NOMO-1 treated with DMSO at 0.1 percent for 48 hours (cell line): ENCODE measurements around the gene ARF4.
"Not testable (repeated sequence)": the region's sequence is repeated elsewhere in the genome, so short reads cannot be mapped to it uniquely, and the experiment has no call there.

ENCODE experiments used
- DNase-seq: peaks from one replicate; lab custom pipeline; 2025; ENCODE audit not compliant: unreplicated experiment; lab: John Stamatoyannopoulos, UW

The ARF4 gene

DNA sequence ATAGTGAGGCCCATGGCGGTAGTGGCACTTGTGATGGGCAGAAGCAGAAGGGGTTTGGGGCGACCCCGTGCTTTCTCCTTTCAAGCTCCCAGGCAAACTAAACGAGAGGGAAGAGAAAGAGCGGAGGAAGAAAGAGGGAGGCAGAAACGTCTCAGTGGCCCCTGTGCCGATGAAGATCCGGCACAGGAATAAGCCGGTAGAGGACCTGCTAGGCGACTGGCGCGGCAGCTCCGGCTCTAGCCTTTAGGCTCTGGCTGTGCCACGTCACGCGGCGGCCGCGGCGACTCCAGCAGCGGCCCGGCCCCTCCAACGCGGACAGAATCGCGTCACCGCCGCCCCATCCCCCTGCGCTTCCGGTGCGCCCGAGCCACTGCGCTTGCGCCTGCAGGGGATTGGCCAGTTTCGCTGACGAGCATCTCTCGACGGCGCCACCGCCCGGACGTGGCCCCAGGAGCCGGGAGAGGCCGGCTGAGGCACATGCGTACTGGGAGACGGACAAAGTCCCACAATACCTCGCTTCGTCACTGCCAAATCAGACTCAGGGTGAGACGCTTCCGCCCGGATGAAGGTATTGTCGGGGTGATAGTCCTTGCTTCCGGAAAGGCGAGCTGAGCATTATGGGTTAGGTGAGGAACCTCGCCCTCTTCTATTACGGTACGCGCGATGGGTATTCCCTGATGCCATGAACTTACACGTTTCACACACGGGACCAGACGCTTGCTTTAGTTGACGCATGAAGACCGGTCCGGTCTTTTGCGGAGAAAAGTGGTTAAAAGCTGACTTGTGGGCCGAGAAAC lies at the start of gene ARF4:
Gene ARF4 (minus strand): TSS at position 218 of the 797 bp plus-strand sequence. CDS start 204 bp downstream, at position 14.
- peak; percentile 99 for DNase-seq

DNA sequence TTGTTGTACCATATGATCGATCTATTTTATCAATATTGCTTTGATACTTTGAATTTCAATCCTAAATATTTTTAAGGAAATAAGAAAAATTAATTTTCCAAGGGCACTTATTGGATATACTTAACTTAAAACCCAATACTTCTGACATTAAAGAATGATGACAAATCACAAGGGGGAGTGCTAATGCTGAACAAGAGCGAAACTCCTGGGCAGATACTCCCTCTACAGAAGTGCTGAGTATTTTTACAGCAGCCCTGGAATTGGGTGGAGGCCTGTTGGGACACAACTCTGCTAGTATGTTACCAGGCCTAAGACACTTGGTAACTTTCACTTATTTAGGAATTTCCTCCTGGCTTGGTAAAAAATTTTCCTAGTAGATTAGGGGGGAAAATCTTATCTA lies 49.6 kb upstream of the ARF4 start:
- DNase-seq: no peak

DNA sequence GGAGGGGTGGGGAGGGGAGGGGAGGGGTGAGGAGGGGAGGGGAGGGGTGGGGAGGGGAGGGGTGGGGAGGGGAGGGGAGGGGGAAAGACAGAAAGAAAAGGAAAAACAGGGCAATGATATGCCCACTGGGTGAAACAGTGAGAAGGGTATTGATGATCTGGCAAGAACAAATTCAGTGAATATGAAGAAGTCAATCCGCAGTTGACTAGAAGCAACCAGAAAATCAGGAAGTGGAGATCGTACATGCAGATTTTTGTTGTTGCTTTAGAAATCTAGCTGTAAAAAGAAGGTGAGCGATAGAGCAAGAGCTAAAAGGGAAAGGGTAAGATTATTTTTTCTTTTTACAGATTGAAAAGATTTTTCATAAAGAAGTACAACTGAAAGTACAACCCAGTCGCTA lies 47.6 kb upstream of the ARF4 start:
- no peak for DNase-seq

DNA sequence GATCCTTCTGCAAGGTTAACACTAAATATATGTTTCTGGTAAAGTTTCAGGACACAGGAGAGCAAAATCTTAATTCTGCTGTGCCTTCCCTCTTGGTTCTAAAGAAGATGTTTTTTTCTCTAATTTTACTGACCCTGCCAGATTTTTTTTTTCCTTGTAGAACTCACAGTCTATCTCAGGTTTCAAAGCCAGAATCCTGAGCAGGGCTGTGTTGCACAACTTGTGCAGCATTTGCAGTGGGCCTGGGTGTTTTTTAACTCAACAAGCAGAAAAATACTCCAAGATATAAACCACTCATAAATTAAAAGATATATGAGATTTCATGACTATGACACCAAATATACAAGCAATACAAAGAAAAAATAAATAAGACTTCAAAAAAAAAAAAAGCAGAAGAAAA lies 40.2 kb upstream of the ARF4 start:
- no peak for DNase-seq

DNA sequence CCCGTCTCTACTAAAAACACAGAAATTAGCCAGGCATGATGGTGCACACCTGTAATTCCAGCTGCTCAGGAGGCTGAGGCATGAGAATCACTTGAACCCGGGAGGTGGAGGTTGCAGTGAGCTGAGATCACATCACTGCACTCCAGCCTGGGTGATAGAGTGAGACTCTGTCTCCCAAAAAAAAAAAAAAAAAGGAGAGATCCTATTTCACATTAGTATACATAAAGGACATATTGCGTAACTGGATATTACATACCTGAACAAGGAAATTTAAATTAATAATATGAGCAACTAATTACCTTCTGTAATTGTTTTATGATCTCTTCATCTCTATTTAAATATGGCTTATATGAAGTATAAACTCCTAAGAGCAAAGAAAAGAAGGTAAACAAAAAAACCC lies 37.1 kb upstream of the ARF4 start:
- not testable (repeated sequence) for DNase-seq

DNA sequence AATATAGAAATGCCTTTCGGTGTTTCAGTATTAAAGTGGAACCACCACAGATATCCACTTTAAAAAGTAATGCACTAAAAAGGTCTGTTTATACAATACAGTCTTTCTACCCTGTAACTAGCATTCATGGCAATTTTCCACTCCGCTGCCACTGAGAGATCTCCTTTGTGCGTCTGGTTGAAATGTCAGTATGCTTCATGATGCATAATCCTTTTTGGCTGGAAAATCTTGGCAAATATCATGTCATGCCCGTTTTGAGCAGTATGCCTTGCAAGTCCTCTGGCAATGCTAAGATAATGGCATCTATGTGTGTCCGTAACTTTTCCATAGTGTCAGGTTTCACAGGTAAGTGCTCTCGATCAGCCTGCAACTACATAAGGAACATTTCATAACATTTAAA lies 30.8 kb upstream of the ARF4 start:
- DNase-seq: no peak

DNA sequence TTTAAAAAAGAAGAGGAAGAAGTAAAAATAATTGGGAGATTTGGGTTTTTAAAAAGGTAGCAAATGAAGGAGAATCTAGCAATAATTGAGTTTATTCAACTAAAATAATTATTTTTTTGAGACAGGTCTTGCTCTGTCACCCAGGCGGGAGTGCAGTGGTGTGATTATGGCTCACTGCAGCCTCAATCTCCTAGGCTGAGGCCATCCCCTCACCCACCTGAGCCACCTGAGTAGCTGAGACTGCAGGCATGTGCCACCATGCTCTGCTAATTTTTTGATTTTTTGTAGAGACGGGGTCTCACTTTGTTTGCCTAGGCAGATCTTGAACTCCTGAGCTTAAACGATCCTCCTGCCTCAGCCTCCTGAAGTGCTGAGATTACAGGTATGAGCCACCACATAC lies 27.7 kb upstream of the ARF4 start:
- DNase-seq: no peak

DNA sequence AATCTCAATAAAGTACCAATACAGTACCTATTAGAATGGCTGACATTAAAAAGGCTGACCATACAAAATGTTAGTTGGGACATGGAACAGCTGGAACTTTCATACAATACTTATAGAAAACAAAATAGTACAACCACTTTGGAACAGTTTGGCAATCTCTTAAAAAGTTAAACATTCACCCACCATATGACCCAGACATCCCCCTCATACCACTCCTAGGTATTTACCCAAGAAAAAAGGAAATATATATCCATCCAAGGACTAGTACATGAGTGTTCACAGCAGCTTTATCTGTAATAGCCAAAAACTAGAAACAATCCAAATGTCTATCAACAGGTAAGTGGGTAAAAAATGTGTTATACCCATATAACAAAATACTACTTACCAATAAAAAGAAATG lies 25.2 kb upstream of the ARF4 start:
- DNase-seq: no peak

DNA sequence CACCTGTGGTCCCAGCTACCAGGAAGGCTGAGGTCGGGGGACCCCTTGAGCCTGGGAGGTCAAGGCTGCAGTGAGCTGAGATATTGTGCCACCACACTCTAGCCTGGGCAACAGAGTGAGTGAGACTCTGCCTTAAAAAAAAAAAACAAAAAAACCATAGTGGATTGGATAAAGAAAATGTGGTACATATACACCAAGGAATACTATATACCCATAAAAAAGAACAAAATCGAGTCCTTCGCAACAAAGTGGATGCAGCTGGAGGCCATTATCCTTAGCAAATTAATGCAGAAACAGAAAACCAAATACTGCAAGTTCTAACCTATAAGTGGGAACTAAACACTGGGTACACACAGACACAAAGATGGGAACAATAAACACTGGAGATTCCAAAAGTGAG lies 20.6 kb upstream of the ARF4 start:
- no peak for DNase-seq

DNA sequence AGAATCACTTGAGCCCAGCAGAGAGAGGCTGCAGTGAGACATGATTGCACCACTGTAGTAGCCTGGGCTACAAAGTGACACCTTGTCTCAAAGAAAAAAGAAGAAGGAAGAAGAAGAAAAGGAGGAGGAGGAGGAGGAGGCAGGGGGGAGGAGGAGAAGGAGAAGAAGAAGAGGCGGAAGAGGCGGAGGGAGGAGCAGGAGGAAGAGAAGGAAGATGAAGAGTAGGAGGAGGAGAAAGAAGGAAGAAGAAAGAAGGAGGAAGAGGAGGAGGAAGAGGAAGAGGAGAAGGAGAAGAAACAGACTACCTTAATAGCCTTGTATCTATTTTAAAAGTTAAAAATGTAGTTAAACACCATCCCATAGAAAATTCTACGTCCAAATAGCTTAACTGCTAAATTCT lies 19.1 kb upstream of the ARF4 start:
- DNase-seq: peak; percentile 2

DNA sequence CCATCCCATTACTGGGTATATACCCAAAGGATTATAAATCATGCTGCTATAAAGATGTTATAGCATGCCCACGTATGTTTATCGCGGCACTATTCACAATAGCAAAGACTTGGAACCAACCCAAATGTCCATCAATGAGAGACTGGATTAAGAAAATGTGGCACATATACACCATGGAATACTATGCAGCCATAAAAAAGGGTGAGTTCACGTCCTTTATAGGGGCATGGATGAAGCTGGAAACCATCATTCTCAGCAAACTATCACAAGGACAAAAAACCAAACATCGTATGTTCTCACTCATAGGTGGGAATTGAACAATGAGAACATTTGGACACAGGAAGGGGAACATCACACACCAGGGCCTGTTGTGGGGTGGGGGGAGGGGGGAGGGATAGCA lies 14.7 kb upstream of the ARF4 start:
- not testable (repeated sequence) for DNase-seq

DNA sequence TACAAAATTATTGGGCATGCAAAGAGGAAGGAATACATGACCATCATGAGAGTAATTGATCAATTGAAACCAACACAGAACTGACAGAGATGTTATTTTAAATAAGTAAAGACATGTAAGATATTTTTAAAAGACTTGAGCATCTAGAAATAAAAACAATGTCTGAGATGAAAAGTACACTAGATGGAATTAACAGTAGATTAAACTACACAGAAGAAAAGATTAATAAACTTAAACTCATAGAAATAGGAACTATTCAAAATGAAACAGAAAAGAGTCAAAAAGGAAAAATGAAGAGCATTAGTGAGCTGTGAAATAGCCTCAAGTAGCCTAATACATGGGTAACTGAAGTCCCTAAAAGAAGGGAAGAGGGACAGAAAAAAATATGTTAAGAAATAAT lies 8.5 kb upstream of the ARF4 start:
- DNase-seq: no peak

DNA sequence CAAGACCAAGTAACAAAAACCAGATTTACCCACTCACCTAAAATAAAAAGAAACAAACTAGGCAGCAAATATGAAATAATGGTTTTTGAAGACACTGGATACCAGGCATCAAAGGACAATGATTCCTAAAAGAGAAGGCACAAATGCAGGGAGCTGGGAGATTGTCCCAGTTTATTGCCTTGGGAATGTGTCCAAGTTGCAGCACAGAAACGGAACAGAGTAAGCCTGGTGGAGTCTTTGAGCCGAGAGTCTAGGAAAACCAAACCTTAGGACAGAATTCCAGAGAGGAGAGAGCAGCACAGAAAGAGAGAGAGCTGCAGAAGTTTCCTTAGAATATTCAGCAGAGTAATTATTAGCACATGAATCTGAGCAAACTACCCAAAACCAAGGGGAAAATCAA lies 7.8 kb upstream of the ARF4 start:
- DNase-seq: no peak

DNA sequence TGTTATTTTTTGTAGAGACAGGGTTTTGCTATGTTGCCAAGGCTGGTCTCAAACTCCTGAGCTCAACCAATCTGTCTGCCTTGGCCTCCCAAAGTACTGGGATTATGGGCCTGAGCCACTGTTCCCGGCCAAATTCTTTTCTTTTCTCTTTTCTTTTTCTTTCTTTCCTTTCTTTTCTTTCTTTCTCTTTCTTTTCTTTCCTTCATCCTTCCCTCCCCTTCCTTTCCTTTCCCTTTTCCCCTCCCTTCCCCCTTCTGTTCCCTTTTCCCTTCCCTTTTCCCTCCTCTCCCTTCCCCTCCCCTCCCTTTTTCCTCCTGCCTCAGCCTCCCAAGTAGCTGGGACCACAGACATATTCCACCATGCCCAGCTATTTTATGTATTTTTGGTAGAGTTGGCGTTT lies 3.1 kb upstream of the ARF4 start:
- DNase-seq: no peak

DNA sequence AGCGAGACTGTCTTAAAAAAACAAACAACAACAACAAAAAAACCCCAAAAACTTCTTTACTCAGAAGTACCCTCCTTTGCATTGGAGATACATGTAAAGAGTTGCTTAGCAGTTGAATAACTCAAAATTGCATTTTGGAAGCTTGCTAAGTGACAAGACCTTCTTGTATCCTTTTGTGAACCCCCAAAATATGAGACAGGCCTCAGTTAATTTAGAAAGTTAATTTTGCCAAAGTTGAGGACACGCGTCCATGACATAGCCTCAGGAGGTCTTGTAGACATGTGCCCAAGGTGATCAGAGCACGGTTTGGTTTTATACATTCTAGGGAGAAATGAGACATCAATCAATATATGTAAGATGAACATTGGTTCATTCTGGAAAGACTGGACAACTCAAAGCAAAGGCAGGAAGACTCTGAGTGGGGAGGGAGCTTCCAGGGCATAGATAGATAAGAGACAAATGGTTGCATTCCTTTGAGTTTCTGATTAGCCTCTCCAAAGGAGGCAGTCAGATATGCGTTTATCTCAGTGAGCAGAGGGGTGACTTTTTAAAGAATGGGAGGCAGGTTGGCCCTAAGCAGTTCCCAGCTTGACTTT lies 1.7 kb upstream of the ARF4 start:
- DNase-seq: no peak

DNA sequence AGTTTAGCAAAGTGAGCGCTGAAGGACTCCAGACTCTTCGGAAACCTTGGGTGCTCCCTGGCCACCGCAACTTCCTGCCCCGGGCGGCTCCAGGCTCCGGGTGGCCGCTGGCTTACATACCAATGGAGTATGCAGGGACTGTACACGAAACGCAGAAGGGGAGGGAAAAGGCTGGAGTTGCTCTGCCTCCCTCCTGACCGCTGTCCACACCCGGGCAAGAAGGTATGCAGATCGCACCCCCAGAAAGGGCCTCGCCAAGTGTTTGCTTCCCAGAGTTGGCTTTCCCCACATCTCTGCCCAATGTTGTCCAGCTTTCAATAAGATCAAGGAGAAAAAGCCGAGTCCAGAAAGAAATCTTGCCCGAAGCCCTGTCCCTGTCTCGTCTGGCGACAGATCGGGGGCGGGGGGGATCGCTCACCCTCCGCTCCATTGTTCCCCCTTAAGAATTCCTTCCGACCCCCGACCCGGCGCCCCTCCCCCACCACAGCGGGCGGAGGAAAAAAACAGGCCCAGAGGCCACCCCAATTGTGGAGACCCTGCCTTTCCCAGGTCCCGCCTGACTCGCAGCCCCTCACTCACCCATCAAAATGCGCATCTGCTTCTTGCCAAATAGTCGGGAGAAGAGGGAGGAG lies 533 bp downstream of the ARF4 start:
- DNase-seq: peak; percentile 71

DNA sequence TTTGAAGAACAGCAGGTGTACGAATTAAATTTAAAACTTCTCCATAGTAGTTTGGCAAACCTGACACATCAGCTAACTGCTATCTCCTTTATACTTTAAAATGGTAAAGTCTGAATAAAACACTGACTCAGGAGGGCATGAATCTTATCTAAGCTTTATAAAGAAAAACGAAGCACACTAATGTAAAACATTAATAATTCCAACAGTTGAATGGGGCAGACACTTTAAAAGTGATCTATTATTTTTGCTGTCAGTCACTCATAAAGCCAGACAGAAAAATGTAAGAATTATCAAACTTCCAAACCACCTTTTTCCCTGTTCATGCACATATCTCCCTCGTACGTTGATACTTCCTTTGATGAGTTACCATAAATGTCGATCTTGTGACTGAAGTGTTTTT lies 2.6 kb downstream of the ARF4 start:
- DNase-seq: no peak

DNA sequence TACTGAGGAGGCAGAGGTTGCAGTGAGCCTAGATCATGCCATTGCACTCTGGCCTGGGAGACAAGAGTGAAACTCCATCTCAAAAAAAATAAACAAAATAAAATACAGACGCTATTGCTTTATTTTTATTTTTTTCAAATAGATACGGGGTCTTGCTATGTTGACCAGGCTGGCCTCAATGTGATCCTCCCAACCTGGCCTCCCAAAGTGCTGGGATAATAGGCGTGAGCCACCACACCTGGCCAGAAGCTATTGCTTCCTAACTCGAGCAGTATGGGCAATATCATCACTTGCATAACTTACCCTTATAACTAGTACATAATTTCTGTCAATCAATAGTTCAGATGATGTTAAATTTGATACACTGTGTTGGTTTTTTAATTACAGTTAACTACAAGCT lies 3.0 kb downstream of the ARF4 start:
- no peak for DNase-seq

DNA sequence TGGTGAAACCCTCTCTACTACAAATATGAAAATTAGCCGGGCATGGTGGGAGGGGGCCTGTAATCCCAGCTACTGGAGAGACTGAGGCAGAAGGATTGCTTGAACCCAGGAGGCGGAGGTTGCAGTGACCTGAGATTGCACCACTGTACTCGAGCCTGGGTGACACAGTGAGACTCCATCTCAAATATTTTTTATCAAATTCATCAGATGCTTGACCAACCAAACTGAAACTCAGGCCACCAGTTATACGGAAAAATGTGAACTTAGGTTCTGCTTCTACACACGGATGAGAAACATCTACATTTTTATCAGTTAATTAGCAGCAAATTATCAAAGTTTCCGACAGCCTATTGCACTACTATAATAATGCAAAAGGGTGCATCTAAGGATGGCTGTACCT lies 4.8 kb downstream of the ARF4 start:
- no peak for DNase-seq

DNA sequence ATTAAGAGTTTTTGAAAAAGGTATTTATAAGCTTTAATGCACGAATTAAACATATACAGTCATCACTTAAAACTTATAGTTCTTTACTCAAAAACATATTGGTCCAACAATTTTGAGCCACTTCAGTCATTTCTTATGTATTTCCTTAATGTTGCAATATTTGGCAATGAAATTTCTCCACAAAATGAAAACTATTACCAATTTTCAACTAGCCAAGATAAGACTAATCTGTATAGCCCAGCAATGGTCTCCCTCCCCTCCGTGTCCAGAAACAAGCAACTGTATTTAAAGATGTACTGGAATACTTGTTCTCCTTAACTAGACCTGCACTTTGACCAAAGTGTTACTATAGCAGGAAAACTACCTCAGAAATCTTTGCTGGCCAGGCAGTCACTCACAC lies 9.2 kb downstream of the ARF4 start:
- DNase-seq: no peak

DNA sequence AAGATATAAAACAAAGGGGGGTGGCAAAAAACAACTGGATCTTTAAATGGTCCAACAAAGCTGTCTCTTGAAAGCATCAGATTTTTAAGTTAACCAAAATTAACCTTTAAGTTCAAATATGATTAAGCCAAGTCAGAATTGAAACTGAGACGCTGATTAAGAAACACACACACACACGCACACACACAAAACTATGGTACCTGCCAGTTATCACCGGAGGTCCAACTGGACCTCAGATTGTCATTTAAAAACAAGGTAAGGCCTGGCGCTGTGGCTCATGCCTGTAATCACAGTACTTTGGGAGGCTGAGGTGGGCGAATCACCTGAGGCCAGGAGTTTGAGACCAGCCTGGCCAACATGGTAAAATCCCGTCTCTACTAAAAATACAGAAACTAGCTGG lies 10.4 kb downstream of the ARF4 start:
- no peak for DNase-seq

DNA sequence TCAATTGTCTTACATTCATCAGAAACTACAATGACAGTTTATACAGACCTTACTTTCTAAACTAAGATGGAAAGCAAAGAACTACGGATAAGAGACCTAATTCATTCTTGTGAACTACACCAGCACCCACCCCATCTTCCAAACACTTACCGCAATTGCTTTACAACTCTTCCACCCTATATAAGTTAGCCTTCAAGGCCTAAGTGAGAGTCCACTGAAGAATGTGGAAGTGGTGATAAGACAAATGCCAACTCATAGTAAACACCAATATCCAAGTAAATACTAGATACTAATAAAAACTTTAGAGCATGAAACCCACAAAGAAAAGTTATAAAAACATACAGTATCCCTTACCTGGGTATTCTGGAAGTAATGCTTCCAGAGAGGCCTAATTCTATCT lies 13.6 kb downstream of the ARF4 start:
- no peak for DNase-seq
